NT2/D1 (cell line): Measurements from ENCODE around the gene AVPR2.

Experiments used
- YY1 ChIP-seq: IDR thresholded peaks from 2 replicates; pipeline ENCODE4 v1.6.1; 2011; ENCODE audit not compliant: insufficient read length, insufficient read depth
- ZNF274 ChIP-seq: IDR thresholded peaks from 2 replicates; pipeline ENCODE4 v1.6.1; 2011; ENCODE audit warnings: mild to moderate bottlenecking, low read depth, low read length

DNA sequence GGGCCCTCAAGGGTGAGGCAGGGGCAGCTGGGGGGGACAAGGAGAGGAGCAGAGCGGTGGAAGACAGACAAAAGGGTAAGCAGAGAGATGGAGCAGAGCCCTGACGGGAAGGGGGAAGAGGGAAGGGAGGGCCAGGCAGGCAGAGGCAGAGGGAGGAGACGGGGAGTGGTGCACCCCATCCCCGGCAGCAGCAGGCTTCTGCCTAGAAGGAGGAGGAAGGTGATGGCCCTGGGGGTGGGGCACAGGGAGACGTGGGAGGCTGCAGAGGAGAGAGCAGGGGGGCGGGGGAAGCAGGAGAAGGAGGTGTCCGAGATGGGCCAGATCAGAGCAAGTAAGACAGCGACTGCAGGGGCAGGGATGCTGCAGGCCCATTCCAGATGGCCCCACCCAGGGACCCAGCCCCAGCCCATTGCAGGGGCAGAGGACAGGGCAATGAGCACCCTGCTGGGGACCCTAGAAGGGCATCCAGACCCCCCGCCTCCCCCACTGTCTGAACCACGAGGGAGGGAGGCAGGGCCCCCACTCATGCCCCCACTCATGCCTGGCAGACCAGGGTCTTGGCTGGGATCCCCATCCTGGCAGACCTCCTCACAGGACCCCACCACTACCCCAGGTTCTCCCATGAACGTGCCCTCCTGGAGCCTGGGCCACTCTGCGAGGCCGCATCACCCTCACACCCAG lies 21.2 kb upstream of the AVPR2 start:
- no peak for TF ChIP-seq YY1
- TF ChIP-seq ZNF274: no peak
